RPMI8226 (cell line): ENCODE results near the gene F2RL2.

Experiments used
- DNase-seq: peaks from one replicate; pipeline ENCODE4 v3.0.0-alpha.2; 2015

The F2RL2 gene

DNA sequence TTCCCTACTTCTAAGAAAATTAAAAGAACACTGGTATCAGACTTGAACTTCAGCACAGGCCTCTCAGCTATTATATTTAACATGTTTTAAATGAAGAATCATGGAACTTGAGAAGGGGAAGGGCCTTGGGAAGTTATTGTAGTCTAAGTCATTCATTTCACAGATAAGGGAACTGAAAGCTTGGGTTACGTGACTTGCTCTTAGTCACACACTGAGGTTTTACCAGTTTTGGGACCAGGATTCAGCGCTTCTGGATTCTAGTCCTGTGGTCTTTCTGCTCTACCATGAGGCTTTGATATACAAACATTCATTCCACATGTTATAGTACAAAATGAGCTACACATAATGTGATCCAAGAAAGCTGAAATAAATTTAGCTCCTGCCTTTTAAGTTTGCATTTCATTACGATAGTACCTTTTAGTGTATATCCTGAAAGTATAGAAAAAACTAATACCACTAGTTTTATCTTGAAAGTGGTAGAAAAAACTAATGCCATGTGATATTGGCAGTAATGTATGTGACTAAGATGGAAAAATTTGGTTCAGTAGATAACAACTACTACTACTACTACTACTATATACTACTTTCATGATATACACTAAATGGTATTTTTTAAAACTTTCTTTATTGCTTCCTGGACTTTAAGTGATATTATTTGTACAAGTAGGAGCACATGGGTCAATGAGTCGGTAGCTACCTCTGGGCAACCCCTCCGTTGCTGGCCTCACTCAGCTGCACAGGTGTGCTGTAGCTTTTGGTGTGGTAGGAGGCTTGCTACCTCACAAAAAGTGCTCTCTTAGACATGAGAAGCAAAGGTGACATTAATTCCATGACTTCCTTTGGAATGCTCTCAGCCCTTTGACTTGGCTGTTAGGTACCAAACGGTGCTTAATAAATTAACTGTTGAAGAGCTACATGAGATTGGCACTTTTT is 40.7 kb downstream of the F2RL2 start:
- peak; percentile 89 for DNase-seq

DNA sequence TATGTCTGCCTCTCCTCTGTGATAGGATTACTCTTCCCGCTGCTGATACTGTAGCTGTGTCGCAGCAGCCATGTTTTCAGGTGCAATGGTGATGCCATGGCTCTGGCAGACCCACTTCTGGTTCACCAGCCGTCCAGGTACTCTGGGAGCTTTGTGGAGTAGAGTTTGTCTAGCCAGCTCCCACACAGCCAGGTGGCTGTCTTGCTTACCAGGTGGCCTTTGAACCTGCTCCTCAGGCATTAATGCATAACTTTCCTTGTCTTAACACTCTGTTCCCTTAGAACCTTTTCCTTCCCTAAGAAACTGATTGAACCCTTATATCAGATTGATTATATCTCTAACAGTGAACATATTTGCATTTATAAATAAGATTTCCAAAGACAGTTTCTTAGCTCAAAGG is 42.2 kb downstream of the F2RL2 start:
- DNase-seq, result no peak

DNA sequence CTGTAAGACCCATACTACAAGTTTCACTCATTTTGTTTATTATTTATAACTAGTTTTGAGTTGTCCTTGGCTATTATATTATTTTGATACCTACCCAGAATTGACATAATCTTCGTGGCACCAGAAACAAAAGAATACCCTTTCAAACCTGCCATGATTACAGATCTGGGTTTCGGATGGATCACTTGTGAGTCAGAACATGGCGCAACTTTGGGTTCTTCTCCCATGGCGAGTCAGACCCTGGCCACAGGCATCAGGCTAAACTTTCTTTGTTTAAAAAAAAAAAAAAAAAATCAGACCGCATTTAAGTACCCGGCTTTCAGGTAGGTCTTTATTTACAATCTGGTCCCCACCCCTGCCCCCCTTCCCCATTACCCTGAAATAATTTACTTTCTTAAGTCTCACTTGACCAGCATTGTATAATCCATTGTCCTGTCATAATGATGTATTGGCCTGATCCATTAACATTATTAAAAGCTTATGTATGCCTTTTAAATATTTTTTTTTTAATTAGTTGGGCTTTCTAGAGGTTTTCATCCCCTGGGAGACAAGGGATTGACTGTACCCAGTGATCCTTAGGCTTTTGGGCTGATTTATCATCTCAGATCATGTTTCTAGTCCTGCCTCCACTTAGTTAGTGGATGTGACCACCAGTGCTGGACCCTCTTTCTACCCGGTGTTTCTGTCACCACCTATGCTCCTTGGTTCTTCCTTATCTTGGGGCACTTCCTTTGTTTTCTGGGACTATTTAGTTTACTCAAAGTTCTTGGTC is 43.9 kb downstream of the F2RL2 start:
- no peak for DNase-seq

DNA sequence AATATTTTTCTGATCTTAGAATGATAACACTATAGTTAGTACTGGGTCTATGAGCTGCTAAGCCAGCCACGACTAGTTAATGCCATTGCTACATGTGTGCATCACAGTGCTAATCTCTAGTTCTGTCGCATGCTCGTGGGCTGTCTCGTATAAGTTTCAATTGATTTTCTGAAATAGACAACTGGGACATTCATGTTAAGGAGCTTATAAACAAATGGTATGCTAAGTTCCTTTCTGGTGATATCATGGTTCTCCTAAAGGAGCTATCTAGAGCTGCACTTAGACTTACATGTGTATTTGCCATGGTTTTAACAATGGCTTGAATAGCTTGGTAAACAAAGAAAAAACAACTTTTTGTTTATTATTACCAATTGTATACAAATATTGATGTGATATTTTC is 46.2 kb downstream of the F2RL2 start:
- no peak for DNase-seq

DNA sequence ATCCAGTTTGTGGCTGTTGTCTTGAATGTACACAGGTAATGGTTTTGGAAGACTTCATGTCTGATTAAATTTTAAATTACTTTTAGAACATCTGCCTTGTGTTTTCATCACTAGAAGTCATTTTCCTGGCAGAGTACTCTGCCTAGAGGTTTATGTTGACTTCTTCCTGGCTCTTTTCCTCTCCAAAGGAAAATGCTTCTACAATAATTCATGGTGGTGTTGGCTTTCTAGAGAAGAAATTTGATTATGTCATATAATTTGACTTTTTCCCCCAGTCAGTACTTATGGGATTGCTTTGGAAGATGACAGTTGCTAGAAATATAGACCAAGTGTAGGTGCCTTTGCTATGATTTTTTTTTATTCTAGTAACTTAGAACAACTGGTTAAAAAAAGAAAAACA is 46.8 kb downstream of the F2RL2 start:
- no peak for DNase-seq

DNA sequence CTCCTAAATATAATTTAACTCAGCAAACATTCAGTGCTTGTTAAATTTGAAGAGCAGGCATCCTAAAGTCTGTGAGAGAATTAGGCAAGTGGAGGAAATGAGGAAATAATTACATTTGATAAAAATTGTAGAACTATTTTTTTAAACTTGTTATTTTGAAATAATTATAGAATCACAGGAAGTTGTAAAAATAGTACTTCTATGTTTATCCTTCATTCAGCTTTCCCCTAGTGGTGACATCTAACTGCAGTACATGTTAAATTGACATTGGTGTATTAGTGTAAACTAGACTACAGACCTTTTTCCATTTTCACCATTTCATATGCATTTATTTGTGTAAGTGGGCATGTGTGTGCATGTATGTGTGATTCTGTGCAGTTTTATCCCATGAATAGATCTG is 51.6 kb downstream of the F2RL2 start:
- DNase-seq, result no peak

DNA sequence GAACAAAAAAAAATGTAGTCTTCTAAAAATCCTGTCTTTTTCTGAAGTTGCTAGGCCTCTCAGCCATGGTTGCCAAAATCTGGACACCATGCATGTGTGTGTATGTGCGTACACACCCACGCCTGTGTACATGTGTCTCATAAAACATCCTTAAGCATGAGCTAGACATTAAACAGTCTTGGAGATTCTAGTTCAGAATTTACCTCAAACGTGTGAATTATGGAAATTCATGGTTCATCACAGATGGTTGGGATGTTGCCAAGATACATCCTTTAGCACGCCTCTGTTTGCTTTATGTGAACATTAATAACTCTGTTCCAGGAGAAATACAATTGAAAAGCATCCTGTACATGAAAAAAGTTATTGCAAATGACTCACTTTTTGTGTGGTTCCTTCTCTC is 53.0 kb downstream of the F2RL2 start:
- DNase-seq, result no peak
